NOMO-1 (cell line): Measurements from ENCODE around the gene USF1.
"Not testable (repeated sequence)": the region's sequence is repeated elsewhere in the genome, so short reads cannot be mapped to it uniquely, and the experiment has no call there.

ENCODE experiments used
- DNase-seq, 2 experiments: peaks; one replicate each; lab custom pipeline; 2025; ENCODE audit not compliant: unreplicated experiment in 2 of 2; lab: John Stamatoyannopoulos, UW

Gene USF1

GRCh38 chr1:161079436-161080110 lies 33.8 kb upstream of the USF1 start:
- DNase-seq = no peak

GRCh38 chr1:161077426-161077825 lies 31.6 kb upstream of the USF1 start:
- DNase-seq = no peak

DNA sequence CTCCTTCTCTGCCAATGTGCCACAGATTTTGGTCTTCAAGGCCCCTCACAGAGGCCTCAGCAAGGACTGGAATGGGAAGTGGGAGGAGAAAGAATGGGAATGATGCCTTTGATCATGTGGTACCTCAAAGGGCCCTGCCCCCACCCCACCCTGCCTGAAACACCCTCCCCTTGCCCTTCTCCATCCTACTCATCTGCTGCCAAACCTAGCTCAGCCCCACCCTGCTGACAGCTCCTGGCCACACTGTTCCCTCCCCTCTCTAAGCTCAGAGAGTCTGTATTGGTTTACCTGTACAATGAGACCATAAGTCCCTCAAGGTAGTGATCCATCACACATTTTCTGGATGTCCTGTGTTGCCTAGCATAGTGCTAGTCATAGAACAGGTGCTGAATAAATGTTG lies 30.6 kb upstream of the USF1 start:
- no peak for DNase-seq

DNA sequence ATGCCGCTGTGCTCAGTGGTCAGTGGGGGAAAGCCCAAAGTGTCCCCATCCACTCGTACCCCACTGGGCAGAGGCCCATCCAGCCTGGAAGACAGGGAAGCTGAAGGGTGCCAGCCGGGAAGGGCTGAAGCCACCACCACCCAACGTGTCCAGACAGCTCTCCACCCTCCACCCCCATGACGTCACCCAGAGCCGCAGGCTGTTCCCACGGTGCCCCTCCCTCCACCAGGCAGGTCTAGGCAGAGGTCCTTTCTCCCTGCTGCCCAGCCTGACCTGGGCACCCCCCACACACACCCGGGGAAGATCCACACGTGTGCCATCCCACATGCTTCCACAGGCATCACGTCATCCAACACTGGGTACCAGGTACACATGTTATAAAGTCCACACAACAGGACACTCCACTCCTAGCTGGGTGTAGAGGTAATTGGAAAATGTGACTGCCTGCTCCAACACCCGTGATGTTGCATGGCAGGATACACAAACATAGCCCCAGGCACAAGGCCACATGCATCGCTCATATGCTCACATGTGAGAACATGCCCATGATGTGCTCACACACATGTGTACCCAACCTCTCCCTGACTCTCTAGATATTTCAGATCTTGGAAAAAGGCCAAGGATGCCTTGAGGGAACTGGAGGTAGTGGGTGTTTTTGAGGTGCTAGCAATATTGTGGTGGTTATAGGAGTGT lies 29.0 kb upstream of the USF1 start:
- no peak for DNase-seq

DNA sequence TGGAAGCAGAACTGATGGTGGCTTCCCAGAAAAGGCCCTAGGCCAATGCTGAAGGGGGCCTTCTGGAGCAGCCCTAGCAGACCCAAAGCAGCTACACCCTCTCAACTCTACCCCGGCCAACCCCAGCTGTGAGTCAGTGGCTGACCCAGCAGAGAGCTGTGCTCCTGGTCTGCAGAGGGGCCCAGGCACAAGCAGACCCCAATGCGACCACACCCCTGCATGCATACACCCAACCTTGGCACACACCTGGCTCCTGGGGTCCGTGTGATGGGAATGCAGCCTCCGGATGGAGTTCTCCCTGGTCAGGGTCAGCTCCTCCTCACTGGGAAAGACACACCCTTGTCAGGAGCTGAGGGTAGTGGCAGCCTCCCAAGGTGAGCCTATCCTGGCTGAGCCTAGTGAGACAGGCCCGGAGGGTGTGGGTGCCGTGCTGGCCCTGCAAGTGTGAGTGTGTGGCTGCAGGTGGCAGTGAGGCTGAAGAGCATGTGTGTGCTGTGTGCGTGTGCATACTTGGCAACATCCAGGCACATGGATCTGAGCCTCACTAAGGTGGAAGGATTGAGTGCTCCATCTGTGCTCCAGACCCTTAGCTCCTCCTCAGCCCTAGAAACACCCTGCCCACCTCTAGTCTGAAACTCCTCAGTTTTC lies 27.8 kb upstream of the USF1 start:
- no peak for DNase-seq

DNA sequence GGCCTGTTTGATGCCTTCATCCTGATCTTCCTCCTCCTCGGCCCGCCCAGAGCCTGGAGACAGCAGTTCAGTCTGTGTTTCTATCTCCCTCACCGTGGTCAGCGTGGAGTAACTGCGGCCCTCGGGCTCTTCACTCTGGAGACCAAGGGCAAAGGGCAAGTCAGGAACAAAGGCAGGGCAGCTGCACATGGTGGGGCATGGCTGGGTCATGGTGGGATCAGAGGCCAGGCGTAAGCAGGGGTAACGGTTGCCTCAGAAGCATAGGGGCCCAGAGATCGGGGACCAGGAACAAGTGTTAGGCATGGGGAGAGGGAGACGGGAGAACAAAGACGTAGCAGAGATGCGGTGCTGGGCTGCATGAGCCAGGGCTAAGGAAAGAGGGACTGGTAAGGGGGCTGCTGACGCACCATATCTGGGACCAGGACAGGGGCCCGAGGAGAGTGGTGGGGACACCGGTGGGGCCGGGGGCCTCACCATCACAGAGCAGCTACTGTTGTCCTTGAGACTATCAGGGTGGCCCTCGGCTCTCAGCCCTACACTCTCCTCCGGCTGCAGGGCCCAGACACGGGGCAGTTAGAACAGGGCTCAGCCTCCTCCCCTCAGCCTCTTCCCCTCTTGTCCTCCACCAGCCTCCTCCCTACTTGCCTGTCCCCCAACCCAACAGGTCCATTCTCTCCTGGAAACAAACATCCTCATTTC lies 27.1 kb upstream of the USF1 start:
- no peak for DNase-seq

- DNase-seq = peak; percentile 57 to 65
Measured at GRCh38 chr1:161071886-161072371, 26.2 kb upstream of the USF1 start.

DNA sequence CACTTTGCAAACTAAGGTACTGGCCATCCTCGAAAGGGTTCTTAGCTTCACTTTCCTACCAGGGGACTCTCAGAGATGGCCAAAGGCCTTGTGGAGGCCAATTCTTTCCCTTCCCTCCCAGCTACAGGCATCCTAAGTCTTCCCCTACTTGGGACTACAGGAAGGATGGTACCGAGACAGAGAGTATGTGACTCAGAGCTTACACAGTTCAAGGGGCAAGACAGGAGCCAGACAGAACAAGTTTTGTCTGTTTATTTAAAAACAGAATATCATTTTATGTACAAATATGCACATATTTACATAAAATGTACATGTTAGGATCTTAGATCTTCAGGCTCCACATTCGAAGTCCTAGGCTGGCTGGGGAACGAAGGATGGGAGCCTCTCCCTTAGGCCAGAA lies 25.0 kb upstream of the USF1 start:
- DNase-seq = no peak

DNA sequence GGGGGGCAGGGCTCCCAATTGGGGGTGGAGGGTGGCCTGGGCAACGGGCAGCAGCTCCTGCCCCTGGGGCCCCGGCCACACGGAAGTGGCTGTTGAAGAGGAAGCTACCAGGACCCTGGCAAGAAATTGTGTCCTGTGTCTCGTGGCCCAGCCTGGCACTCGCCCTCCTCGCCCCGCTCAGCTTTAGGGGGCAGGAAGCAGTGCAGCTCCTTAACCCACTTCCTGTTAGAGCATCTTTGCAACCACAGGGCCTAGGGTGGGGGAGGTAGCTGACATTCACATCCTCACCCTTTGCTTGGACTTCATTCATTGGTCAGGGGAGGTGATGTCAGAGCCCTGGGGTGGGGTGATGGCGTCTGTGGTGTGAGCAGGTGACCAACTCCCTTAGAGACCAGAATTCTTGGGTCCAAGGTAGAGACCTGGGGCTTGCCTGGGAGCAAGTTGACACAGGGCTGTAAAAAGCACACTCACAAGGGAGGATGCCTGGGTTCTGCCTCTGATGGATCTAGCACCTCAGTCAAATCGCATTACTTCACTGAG lies 24.0 kb upstream of the USF1 start, which contains the start of gene ARHGAP30:
Gene ARHGAP30, minus strand, starts transcription at position 161 of the 540 bp plus-strand sequence. CDS start 267 bp downstream, outside the sequence.
- peak; percentile 93 to 95 for DNase-seq

DNA sequence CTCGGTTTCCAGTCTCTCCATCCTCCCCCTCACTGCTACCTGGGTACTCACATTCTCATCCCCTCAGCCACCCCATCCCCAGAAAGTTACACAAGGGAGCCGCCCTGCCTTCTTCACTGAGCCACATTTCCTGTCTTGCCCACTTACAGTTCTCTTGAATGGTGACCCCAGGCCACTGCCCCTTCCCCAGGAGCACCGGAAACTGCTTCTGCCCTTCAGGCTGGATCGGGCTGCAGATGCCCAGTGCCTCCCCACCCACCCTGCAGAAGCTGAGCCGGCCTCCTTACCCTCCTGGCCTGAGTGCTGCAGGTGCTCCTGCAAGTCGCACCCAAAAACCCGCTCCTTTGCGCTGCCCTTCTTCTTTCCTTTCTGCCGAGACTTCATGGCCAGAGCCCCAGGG lies 23.5 kb upstream of the USF1 start:
- peak in 1 of 2 experiments; percentile 14 for DNase-seq

GRCh38 chr1:161068306-161069234 lies 22.8 kb upstream of the USF1 start:
- DNase-seq = peak; percentile 92 to 96

DNA sequence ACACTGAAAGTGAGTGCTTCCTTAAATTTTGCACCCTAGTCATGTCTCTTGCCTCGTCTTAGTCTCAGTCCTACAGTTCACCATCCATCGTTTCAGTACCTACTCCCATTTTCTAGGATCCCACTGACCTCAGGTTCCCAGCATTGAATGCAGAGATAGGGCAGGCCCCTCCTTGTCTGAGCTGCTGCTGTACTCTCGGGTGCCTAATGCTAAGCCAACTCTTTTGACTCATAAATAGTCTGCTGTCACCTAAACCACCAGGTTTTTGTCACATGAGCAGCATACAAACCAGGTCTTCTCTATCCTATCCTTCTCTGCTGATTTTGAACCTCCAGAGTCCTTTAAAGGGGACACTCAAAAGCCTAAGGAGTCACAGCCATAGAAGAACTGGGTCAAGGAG lies 20.9 kb upstream of the USF1 start:
- no peak for DNase-seq

DNA sequence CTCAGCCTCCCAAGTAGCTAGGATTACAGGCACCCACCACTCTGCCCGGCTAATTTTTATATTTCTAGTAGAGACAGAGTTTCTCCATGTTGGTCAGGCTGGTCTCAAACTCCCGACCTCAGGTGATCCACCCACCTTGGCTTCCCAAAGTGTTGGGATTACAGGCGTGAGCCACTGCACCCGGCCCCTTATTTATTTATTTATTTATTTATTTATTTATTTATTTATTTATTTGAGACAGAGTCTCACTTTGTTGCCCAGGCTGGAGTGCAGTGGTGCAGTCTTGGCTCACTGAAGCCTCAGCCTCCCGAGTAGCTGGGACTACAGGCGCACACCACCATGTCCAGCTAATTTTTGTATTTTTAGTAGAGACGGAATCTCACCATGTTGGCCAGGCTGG lies 19.9 kb upstream of the USF1 start:
- not testable (repeated sequence) for DNase-seq

GRCh38 chr1:161063936-161064335 lies 18.2 kb upstream of the USF1 start:
- not testable (repeated sequence) for DNase-seq

GRCh38 chr1:161061419-161061818 lies 15.6 kb upstream of the USF1 start:
- no peak for DNase-seq

DNA sequence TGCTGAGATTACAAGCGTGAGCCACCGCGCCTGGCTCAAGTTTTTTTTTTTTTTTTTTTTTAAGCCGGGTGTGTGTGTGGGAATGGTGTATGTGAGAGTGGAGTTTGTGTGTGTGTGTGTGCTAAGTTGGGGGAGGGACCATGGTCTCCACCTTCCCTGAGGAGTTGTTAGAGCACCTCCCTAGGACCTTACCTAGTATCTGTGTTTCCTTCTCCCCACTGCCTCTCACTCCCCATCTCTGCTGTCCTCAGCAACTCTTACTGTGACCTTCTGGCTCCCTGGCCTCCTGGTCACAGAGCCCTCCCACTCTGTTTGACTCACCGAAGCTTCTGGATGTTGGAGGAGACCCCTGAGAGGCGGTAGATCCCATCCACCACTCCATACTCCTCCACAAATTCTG lies 13.5 kb upstream of the USF1 start:
- no peak for DNase-seq

- DNase-seq = no peak
Measured at GRCh38 chr1:161054805-161055204, 9.0 kb upstream of the USF1 start.

- no peak for DNase-seq
Measured at GRCh38 chr1:161054232-161054631, 8.5 kb upstream of the USF1 start.

GRCh38 chr1:161052899-161053298 lies 7.1 kb upstream of the USF1 start:
- no peak for DNase-seq

DNA sequence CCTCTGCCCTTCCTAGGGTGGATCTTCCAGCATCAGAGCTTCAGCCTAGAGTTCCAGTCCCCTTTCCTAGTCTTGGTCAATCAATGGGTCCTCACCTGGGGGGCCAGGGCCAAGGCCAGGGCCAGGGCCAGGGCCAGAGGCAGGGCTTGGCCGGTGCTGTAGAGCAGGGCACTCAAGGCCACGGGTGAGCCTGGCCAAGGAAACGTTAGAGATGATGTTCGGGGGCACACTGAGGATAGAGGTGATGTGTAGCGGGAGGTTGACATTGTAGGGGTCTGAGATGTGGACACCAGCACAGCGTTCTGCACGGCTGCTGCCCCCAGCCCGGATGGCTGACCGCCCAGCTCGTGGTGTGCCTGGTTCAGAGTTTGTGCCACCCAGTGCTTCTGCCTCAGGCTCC lies 5.4 kb upstream of the USF1 start:
- DNase-seq = no peak
